Stomach (tissue), 4 donors: ENCODE data around the gene MBD3L2B.

Source experiments
- CTCF ChIP-seq, 7 experiments: fragments of 450-650 bp in 4 of 7; fragments of 200-600 bp in 3 of 7; sonication (generic) in 3 of 7; IDR thresholded peaks; one replicate each; pipeline ENCODE4 v1.5.1; 2016 to 2019; ENCODE audit warnings: antibody characterized with exemption in 7 of 7, control low read depth in 2 of 7, mild to moderate bottlenecking in 1 of 7
- EP300 ChIP-seq: sonication (generic); formaldehyde crosslinking; IDR thresholded peaks from one replicate; pipeline ENCODE4 v1.6.1; 2017; ENCODE audit warnings: antibody characterized with exemption
- POLR2A ChIP-seq, 4 donors: fragments of 450-650 bp; IDR thresholded peaks; one replicate each; pipeline ENCODE4 v1.6.1; 2016; ENCODE audit warnings: antibody characterized with exemption in 4 of 4, control low read depth in 2 of 4, mild to moderate bottlenecking in 1 of 4, moderate library complexity in 1 of 4
- POLR2AphosphoS5 ChIP-seq, 3 donors: sonication (generic); formaldehyde crosslinking; IDR thresholded peaks; one replicate each; pipeline ENCODE4 v1.6.1; 2016; ENCODE audit warnings: antibody characterized with exemption in 3 of 3

GRCh38 chr19:7063339-7063738, 42.1 kb upstream of the MBD3L2B start:
- no peak for TF ChIP-seq CTCF (IDR thresholded peaks at IDR 0.05)
- TF ChIP-seq POLR2A (IDR thresholded peaks at IDR 0.05), result no peak
- TF ChIP-seq POLR2AphosphoS5 (IDR thresholded peaks at IDR 0.05), result no peak
- no peak for TF ChIP-seq EP300
